ENCODE data around the gene TBC1D12.

Gene TBC1D12

GRCh38 chr10:94424714-94425337 lies 22.5 kb downstream of the TBC1D12 start:
- H3K4me1 ChIP-seq (ENCODE audit: insufficient read depth, low read length), result no peaks in the 10 kb centered on the region
- H3K4me2 ChIP-seq (ENCODE audit: insufficient read depth, low read length), result no peak overlapping the region
- no peak overlapping the region for H3K27ac ChIP-seq (ENCODE audit: low read length)
- no peak for DNase-seq
- H3K9me3 ChIP-seq (ENCODE audit: insufficient read depth, low read length, severe bottlenecking), result peaks cover 5% of the 10 kb centered on the region
- H3K79me2 ChIP-seq (ENCODE audit: insufficient read depth, low read length), result no peaks in the 10 kb centered on the region
- H3K36me3 ChIP-seq (ENCODE audit: insufficient read depth, low read length), result no peaks in the 10 kb centered on the region
- H3K27me3 ChIP-seq (ENCODE audit: insufficient read depth, low read length, poor library complexity), result no peaks in the 10 kb centered on the region
- no peaks in the 10 kb centered on the region for H4K20me1 ChIP-seq (ENCODE audit: insufficient read depth, low read length)
- no peak for ATAC-seq (ENCODE audit: insufficient read depth, low read depth)
- no peak overlapping the region for H3K4me3 ChIP-seq (ENCODE audit: low read depth in 1 of 2, low read length in 2 of 2)
- TF ChIP-seq CTCF (IDR thresholded peaks at IDR 0.05; ENCODE audit: borderline replicate concordance, extremely low read depth, low read length, poor library complexity, severe bottlenecking) (no peak), EZH2 (IDR thresholded peaks at IDR 0.05; ENCODE audit: borderline replicate concordance, low read depth, low read length, severe bottlenecking) (no peak)
- no peak overlapping the region for H2AFZ ChIP-seq (ENCODE audit: low read depth, low read length)
- H3K9ac ChIP-seq (ENCODE audit: low read depth, low read length), result no peak overlapping the region

GRCh38 chr10:94425942-94426341 lies 23.6 kb downstream of the TBC1D12 start:
- H3K4me3 ChIP-seq (ENCODE audit: low read depth in 1 of 2, low read length in 2 of 2), result no peak overlapping the region
- ATAC-seq (ENCODE audit: insufficient read depth, low read depth) (no peak), DNase-seq (no peak)
- no peaks in the 10 kb centered on the region for H4K20me1 ChIP-seq (ENCODE audit: insufficient read depth, low read length)
- H3K4me2 ChIP-seq (ENCODE audit: insufficient read depth, low read length), result no peak overlapping the region
- H2AFZ ChIP-seq (ENCODE audit: low read depth, low read length), result no peak overlapping the region
- no peaks in the 10 kb centered on the region for H3K79me2 ChIP-seq (ENCODE audit: insufficient read depth, low read length)
- H3K27me3 ChIP-seq (ENCODE audit: insufficient read depth, low read length, poor library complexity), result no peaks in the 10 kb centered on the region
- no peak for TF ChIP-seq CTCF (IDR thresholded peaks at IDR 0.05; ENCODE audit: borderline replicate concordance, extremely low read depth, low read length, poor library complexity, severe bottlenecking)
- TF ChIP-seq EZH2 (IDR thresholded peaks at IDR 0.05; ENCODE audit: borderline replicate concordance, low read depth, low read length, severe bottlenecking), result no peak
- H3K9ac ChIP-seq (ENCODE audit: low read depth, low read length), result no peak overlapping the region
- no peaks in the 10 kb centered on the region for H3K36me3 ChIP-seq (ENCODE audit: insufficient read depth, low read length)
- no peak overlapping the region for H3K27ac ChIP-seq (ENCODE audit: low read length)
- H3K4me1 ChIP-seq (ENCODE audit: insufficient read depth, low read length), result no peaks in the 10 kb centered on the region
- H3K9me3 ChIP-seq (ENCODE audit: insufficient read depth, low read length, severe bottlenecking), result peaks cover 5% of the 10 kb centered on the region

GRCh38 chr10:94427166-94427565 lies 24.8 kb downstream of the TBC1D12 start:
- no peaks in the 10 kb centered on the region for H3K4me1 ChIP-seq (ENCODE audit: insufficient read depth, low read length)
- H3K27ac ChIP-seq (ENCODE audit: low read length), result no peak overlapping the region
- H3K4me2 ChIP-seq (ENCODE audit: insufficient read depth, low read length), result no peak overlapping the region
- peaks cover 5% of the 10 kb centered on the region for H3K9me3 ChIP-seq (ENCODE audit: insufficient read depth, low read length, severe bottlenecking)
- no peaks in the 10 kb centered on the region for H3K36me3 ChIP-seq (ENCODE audit: insufficient read depth, low read length)
- H3K9ac ChIP-seq (ENCODE audit: low read depth, low read length), result no peak overlapping the region
- DNase-seq (no peak), ATAC-seq (ENCODE audit: insufficient read depth, low read depth) (no peak)
- H3K4me3 ChIP-seq (ENCODE audit: low read depth in 1 of 2, low read length in 2 of 2), result no peak overlapping the region
- no peaks in the 10 kb centered on the region for H3K27me3 ChIP-seq (ENCODE audit: insufficient read depth, low read length, poor library complexity)
- H3K79me2 ChIP-seq (ENCODE audit: insufficient read depth, low read length), result no peaks in the 10 kb centered on the region
- no peak overlapping the region for H2AFZ ChIP-seq (ENCODE audit: low read depth, low read length)
- TF ChIP-seq CTCF (IDR thresholded peaks at IDR 0.05; ENCODE audit: borderline replicate concordance, extremely low read depth, low read length, poor library complexity, severe bottlenecking) (no peak), EZH2 (IDR thresholded peaks at IDR 0.05; ENCODE audit: borderline replicate concordance, low read depth, low read length, severe bottlenecking) (no peak)
- no peaks in the 10 kb centered on the region for H4K20me1 ChIP-seq (ENCODE audit: insufficient read depth, low read length)

Data from DND-41 (cell line).